Activated gamma-delta T cell treated with Interleukin-2 at 50 U/mL for 16 hours (primary cell): Measurements from ENCODE around the gene XPNPEP1.

Source experiments
- DNase-seq: peaks from one replicate; pipeline ENCODE4 v3.0.0-alpha.2; 2020

XPNPEP1 gene

GRCh38 chr10:109947111-109947920 is 24.0 kb upstream of the XPNPEP1 start:
- DNase-seq: no peak

GRCh38 chr10:109946680-109947079 is 23.4 kb upstream of the XPNPEP1 start:
- no peak for DNase-seq

- DNase-seq: no peak
Observed at GRCh38 chr10:109945473-109946177, 22.3 kb upstream of the XPNPEP1 start.

- no peak for DNase-seq
Observed at GRCh38 chr10:109944613-109945012, 21.3 kb upstream of the XPNPEP1 start.

GRCh38 chr10:109941236-109941862 is 18.0 kb upstream of the XPNPEP1 start:
- no peak for DNase-seq

GRCh38 chr10:109940553-109940952 is 17.2 kb upstream of the XPNPEP1 start:
- DNase-seq: no peak

- DNase-seq: no peak
Observed at GRCh38 chr10:109940117-109940516, 16.8 kb upstream of the XPNPEP1 start.

- DNase-seq: no peak
Observed at GRCh38 chr10:109939315-109939961, 16.1 kb upstream of the XPNPEP1 start.

GRCh38 chr10:109937460-109938065 is 14.3 kb upstream of the XPNPEP1 start:
- no peak for DNase-seq

GRCh38 chr10:109934958-109935793 is 11.9 kb upstream of the XPNPEP1 start:
- DNase-seq: no peak

- DNase-seq: peak; percentile 54
Observed at GRCh38 chr10:109933984-109934565, 10.8 kb upstream of the XPNPEP1 start.

GRCh38 chr10:109932968-109933367 is 9.7 kb upstream of the XPNPEP1 start:
- DNase-seq: no peak

- DNase-seq: no peak
Observed at GRCh38 chr10:109932391-109932790, 9.1 kb upstream of the XPNPEP1 start.

- no peak for DNase-seq
Observed at GRCh38 chr10:109931163-109931562, 7.9 kb upstream of the XPNPEP1 start.

GRCh38 chr10:109929501-109930219 is 6.3 kb upstream of the XPNPEP1 start:
- DNase-seq: no peak

GRCh38 chr10:109928475-109928891 is 5.2 kb upstream of the XPNPEP1 start:
- no peak for DNase-seq

GRCh38 chr10:109926825-109927224 is 3.5 kb upstream of the XPNPEP1 start:
- no peak for DNase-seq

GRCh38 chr10:109926061-109926745 is 2.9 kb upstream of the XPNPEP1 start:
- no peak for DNase-seq

- DNase-seq: no peak
Observed at GRCh38 chr10:109924967-109925620, 1.8 kb upstream of the XPNPEP1 start.

GRCh38 chr10:109924087-109924486 is 776 bp upstream of the XPNPEP1 start:
- DNase-seq: no peak
